GM12865 (cell line): ENCODE results near the gene CACNA2D1.
"Not testable (repeated sequence)": the region's sequence is repeated elsewhere in the genome, so short reads cannot be mapped to it uniquely, and the experiment has no call there.

Experiments
- DNase-seq: peaks from one replicate; pipeline ENCODE4 v3.0.0; 2010; ENCODE audit warnings: low read depth
- H3K4me3 ChIP-seq: 2 replicates; pipeline ENCODE4 v1.5.1; 2011; ENCODE audit warnings: mild to moderate bottlenecking, low read depth, low read length, control low read depth
- CTCF ChIP-seq: IDR thresholded peaks from 2 replicates; pipeline ENCODE4 v1.5.1; 2011; ENCODE audit warnings: low read length, control low read depth, low read depth, inconsistent platforms; ENCODE audit not compliant: insufficient read depth; ENCODE audit errors: missing control alignments

CACNA2D1 gene

GRCh38 chr7:82435769-82436168 is 7.8 kb downstream of the CACNA2D1 start:
- TF ChIP-seq CTCF, result no peak
- DNase-seq, result no peak
- no peak overlapping the region for H3K4me3 ChIP-seq

GRCh38 chr7:82434275-82435022 is 9.1 kb downstream of the CACNA2D1 start:
- no peak for TF ChIP-seq CTCF

GRCh38 chr7:82433507-82433906 is 10.1 kb downstream of the CACNA2D1 start:
- no peak for DNase-seq
- no peak overlapping the region for H3K4me3 ChIP-seq
- TF ChIP-seq CTCF, result no peak

More at GRCh38 chr7:82434275-82435022, 9.1 kb downstream of the CACNA2D1 start:
- H3K4me3 ChIP-seq, result no peak overlapping the region
- no peak for DNase-seq

- DNase-seq, result not testable (repeated sequence)
Observed at GRCh38 chr7:82432743-82433142, 10.8 kb downstream of the CACNA2D1 start.

GRCh38 chr7:82430500-82431465 is 12.8 kb downstream of the CACNA2D1 start:
- TF ChIP-seq CTCF, result no peak
- no peak for DNase-seq
- no peak overlapping the region for H3K4me3 ChIP-seq

More at GRCh38 chr7:82432743-82433142, 10.8 kb downstream of the CACNA2D1 start:
- not testable (repeated sequence) for H3K4me3 ChIP-seq

- no peak overlapping the region for H3K4me3 ChIP-seq
- no peak for DNase-seq
- no peak for TF ChIP-seq CTCF
Observed at GRCh38 chr7:82429408-82429807, 14.2 kb downstream of the CACNA2D1 start.
